SIG-M5 treated with dmso at 0.1 percent for 504 hours (cell line): Measurements from ENCODE around the gene POU2F2.
A peak's percentile ranks its signal among the peaks of the same experiment; 100 is the strongest.

ENCODE experiments used
- DNase-seq: peaks from one replicate; lab custom pipeline; 2025; ENCODE audit not compliant: unreplicated experiment; lab: John Stamatoyannopoulos, UW

POU2F2 gene

DNA sequence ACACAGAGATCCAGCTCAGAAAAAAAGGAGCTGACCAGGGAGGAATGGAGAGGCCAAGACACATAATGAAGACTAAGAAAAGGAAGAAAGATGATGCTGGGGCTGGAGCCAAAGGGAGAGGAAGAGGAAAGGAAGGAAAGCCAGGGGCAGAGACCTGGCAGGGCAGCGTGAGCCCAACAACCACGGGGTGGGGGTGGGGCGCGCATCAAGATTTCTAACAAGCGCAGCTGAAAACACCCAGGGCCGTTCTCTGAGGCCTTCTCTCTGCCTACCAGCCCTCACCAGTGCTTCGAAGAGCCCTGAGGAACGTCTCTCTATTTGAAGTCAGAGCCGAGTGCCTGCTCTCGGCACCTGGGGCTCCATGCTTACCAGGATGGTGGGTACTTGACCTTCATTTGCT lies 23.6 kb upstream of the POU2F2 start:
- DNase-seq, result no peak

- peak; percentile 31 for DNase-seq
These were observed 22.5 kb upstream of the POU2F2 start for GRCh38 chr19:42154471-42155323.

DNA sequence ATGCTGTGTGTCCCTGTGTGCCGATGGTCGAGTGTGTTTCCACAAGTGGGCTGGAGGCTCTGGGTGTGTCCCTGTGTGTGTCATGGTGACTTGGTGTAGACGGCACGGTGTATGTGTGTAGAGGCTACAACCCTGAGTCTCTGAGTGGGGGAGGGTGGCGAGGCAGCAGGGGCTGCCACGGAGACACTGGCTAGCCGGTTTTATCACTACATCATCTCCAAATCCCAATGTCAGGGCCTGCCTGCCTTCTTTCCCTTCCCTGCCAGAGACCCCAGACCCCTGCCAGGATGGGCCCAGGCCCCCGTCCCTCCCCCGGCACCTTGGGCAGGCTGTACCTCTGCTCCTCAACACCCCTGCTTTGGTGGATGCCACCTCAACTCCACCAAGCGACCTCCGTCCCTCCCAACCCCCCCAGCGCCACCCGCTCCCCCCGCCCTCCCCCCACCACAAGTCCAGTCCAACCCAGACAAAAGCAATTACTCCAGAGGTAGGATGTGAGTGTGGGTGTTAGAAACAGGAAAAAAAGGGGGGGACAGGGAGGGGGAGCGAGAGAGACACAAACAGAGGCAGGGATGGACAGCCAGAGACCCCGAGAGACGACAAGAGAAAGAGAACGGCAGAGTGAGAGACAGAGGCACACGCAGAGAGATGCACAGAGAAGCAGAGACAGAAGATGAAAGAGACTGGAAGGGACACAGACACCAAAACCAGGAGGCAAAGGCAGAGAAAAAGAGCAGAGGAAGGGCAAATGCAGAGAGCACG lies 21.6 kb upstream of the POU2F2 start:
- DNase-seq, result no peak

GRCh38 chr19:42152910-42153671 lies 20.8 kb upstream of the POU2F2 start:
- no peak for DNase-seq

GRCh38 chr19:42151782-42152684 lies 19.8 kb upstream of the POU2F2 start:
- no peak for DNase-seq

GRCh38 chr19:42150911-42151361 lies 18.7 kb upstream of the POU2F2 start:
- DNase-seq, result no peak

- no peak for DNase-seq
These were observed 18.1 kb upstream of the POU2F2 start for GRCh38 chr19:42150364-42150763.

DNA sequence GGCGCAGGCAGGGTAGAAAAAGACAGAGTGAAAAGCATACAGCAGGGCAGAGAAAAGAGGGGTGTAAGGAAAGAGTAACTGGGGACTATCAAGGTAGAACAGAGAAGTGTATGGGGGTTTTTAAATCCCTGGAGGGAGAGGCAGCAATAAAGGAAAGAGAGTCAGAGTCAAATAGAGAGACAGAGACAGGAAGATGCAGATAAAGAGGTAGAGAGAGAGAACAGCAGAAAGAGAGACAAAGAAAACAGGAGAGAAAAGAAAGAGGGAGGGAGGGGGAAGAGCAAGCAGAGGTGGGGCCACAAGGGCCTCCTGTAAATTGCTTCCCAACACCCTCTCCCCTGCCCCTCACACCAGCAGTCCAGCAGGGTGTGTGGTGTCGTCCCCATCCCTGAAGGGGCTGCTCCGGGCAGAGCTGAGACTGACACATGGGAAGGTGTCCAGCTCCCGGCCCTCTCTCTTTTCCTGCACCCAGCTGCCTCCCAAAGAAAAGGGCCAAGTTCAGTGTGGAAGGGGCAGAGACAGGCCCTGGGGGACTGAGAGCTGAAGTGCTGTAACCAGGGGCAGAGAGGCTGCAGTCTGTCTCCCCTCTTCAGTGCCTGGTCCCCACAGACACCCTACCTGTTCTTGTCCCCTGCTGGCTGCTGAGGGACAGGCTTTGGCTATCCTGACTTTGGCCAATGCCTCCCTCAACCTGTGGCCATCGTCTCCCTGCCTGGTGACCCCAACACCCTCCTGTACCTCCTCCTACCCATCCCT lies 17.4 kb upstream of the POU2F2 start:
- no peak for DNase-seq

- DNase-seq, result no peak
These were observed 16.0 kb upstream of the POU2F2 start for GRCh38 chr19:42148266-42148665.

DNA sequence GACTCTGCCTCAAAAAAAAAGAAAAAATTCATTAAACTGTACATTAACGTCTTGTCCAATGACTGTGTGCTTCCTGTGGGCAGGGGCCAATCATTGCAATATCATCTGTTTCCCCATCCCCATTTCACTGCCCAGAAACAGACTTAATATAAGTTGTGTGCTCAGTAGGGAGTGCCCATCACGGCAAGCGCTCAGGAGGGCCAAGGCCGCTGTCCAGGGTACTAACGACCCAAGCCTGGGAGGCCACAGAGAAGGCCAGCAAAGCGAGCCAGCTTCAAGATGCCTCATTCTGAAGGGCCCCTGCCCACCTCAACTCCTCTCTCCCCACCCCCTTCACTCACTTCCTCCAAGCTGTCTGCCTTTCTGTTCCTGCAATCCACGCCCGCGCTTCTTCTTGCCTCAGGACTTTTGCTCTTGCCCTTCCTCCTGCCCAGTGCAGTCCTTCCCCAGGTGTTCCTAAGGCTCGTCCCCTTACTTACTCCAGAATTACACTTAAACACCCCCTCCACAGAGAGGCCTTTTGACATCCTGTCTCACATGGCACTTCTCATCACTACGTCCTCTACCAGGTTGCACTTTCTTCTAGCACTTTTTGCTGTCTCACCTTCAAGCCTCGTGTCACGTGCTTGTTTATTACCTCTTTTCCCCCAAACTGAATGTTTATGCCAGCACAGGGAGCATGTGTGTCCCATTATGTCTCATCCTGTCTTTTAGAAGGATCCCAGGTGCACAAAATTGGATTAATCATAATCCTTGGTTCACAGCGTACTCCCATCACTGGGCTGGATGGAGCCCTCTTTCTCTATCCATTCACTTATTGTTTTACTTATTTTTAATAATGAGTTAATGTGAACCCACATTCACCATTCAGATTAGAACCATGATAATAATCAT lies 11.3 kb upstream of the POU2F2 start:
- no peak for DNase-seq

GRCh38 chr19:42140125-42140754 lies 8.0 kb upstream of the POU2F2 start:
- peak; percentile 55 for DNase-seq

DNA sequence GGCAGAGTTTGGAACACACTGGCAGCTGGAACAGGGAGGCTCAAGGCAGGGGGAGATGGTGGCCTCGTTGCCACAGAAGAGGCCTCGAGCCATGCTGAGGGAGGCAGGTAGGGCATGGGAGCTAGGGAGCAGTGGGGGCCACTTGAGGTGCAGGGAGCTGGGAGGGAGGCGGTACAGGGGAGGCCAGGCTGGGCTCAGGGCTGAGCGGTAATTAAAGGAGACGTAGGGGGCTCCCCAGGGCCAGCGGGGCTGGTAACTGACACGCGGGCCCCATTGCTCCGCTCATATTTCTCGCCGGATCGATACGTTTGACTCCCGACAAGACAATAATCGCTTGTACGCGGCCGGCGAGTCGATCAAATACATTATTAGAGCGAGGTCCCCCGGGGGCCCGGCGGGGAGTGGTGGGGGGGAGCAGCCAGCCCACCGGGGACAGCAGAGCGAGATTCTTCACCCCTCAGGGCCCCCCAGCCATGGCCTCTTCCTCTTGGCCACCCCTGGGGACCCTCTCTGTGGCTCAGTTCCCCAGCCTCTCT lies 2.4 kb upstream of the POU2F2 start:
- DNase-seq, result no peak

GRCh38 chr19:42132851-42133528 lies 744 bp upstream of the POU2F2 start:
- DNase-seq, result peak; percentile 15

DNA sequence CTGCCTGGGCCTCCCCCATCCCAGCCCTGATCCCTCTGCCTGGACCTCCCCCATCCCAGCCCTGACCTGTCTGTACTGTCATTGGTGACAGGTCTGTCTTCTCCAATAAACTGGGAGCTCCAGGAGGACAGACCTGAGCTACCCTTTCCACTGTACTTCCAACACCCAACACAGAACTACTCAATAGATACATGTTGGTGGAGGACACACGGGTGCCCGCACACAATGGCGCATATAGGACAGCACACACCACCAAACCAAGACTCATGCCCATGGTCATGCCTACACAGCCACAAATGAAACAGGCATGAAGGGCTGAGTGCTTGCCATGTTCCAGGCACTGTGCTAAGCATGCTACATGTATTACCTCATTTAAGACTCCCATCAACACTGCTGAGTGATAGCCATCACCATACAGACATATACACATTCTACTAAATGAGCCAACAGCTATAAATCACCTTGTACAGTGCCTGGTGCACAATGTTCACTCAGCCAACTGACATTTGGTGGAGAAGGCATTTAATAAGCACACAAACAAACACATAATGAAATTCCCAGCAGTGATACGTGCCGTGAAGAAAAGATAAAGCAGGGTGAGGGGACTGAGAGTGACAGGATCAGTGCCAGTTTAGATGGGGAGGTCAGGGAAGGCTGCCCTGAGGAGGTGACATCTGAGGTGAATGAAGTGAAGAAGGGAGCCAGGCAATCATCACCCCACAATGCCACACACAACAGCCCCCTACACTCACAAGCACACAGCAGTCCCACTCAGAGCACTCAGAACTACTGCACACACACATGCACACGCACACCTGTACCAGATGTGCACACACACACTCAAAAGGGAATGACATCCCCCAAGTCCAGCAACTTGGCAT lies 857 bp downstream of the POU2F2 start:
- no peak for DNase-seq

DNA sequence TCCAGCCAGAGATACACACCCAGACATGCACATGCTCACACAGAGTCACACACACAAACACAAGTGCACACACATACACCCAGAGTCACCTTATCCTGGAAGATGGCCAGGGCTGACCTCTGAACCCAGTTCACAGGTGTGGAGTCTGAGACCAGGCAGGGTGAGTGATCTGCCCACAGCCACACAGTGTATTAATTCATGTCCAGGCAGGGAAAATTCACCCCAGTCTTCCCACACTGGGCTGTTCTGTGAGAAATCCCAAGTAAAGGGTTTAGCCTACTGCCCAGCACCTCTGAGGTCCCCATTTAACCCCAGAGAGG lies 2.0 kb downstream of the POU2F2 start:
- DNase-seq, result no peak

DNA sequence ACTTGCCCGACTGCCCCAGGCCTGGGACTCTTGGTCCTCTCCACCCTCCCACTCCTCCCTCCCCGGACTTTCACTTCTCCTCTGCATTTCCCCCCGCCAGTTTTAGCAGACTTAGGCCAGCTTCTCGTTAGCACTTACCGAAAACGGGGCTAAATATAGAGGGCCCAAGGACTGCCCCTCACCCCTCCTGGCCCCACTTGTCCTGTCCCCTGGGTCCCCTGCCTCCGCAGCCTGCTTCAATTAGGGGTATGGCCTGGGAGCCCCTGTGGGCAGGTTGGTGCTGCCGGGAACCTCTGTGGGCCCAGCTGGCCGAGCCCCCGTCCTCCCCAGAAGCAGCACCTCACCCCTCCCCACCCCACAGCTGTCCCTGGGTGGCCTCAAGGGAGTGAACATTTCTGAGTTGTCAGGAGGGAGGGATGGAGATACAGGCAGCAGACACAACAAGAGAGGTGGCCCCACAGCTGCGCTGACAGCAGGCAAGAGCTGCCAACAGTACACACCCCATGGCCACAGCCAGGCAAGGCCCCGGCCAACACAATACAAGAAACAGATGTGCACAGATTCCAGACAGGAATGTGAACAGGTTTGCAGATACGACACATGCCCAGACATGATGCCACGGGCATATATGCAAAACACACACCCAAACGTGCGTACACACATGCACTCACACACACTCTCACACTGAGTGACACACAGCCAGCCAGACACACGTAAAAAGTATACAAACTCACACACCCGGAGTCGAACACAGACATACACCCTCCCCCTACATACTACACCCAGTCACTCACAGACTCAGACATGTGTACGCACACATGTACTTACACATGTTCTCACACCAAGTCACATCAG lies 2.6 kb downstream of the POU2F2 start:
- DNase-seq, result peak; percentile 83
